HEK293 (cell line): ENCODE results near the gene STPG3.
A peak's percentile ranks its signal among the peaks of the same experiment; 100 is the strongest.

Experiments
- CTCF ChIA-PET: fragments of 350-600 bp; formaldehyde crosslinking; extraction: SDS; loops from one replicate; lab custom pipeline; 2021; ENCODE audit warnings: antibody characterized with exemption; lab: Yijun Ruan, JAX
- POLR2A ChIA-PET: fragments of 300-600 bp; formaldehyde crosslinking; extraction: SDS; loops from one replicate; lab custom pipeline; 2020; ENCODE audit warnings: antibody characterized with exemption, inconsistent platforms; lab: Yijun Ruan, JAX
- H3K27ac ChIP-seq: fragments of 200-500 bp; sonication (Bioruptor generic); 2 replicates; pipeline ENCODE4 v1.5.1; 2014; ENCODE audit warnings: low read depth, low read length, control low read depth, inconsistent platforms; ENCODE audit errors: extremely low read depth
- H3K36me3 ChIP-seq, 2 experiments: fragments of 200-500 bp in 1 of 2; sonication (Bioruptor generic) in 1 of 2; 1 replicate in 1 of 2; 2 replicates in 1 of 2; pipeline ENCODE4 v1.5.1; 2014 to 2017; ENCODE audit warnings: inconsistent platforms in 2 of 2, low read length in 2 of 2; ENCODE audit not compliant: control insufficient read depth in 2 of 2, insufficient read depth in 1 of 2
- H3K4me1 ChIP-seq: fragments of 200-500 bp; sonication (Bioruptor generic); 2 replicates; pipeline ENCODE4 v1.5.1; 2014; ENCODE audit warnings: mild to moderate bottlenecking, low read length, inconsistent platforms; ENCODE audit not compliant: control insufficient read depth, insufficient read depth
- H3K4me3 ChIP-seq: 2 replicates; pipeline ENCODE4 v1.5.1; 2011; ENCODE audit warnings: low read depth, mild to moderate bottlenecking, control low read depth, low read length, moderate library complexity
- H3K9me3 ChIP-seq: fragments of 200-500 bp; sonication (Bioruptor generic); 2 replicates; pipeline ENCODE4 v1.5.1; 2014; ENCODE audit warnings: low read depth, low read length, inconsistent platforms; ENCODE audit not compliant: control insufficient read depth, insufficient read depth
- GFI1B ChIP-seq: fragments of 450-650 bp; formaldehyde crosslinking; IDR thresholded peaks from 2 replicates; pipeline ENCODE4 v1.5.1; 2016; ENCODE audit warnings: missing biosample characterization, missing genetic modification characterization
- GLIS2 ChIP-seq: fragments of 450-650 bp; formaldehyde crosslinking; IDR thresholded peaks from 2 replicates; pipeline ENCODE4 v1.5.1; 2016; ENCODE audit warnings: missing biosample characterization, missing genetic modification characterization
- HIC1 ChIP-seq: fragments of 450-650 bp; formaldehyde crosslinking; IDR thresholded peaks from 2 replicates; pipeline ENCODE4 v1.5.1; 2016; ENCODE audit warnings: missing biosample characterization, missing genetic modification characterization
- HOXC10 ChIP-seq: sonication (generic); formaldehyde crosslinking; IDR thresholded peaks from 2 replicates; pipeline ENCODE4 v1.8.1; 2023; ENCODE audit warnings: mild to moderate bottlenecking, missing genetic modification reagents
- ZBTB20 ChIP-seq: fragments of 450-650 bp; formaldehyde crosslinking; IDR thresholded peaks from 2 replicates; pipeline ENCODE4 v1.5.1; 2016; ENCODE audit warnings: missing biosample characterization, missing genetic modification characterization
- ZBTB48 ChIP-seq: fragments of 450-650 bp; formaldehyde crosslinking; IDR thresholded peaks from 2 replicates; pipeline ENCODE4 v1.5.1; 2016; ENCODE audit warnings: missing biosample characterization, missing genetic modification characterization
- ZIC2 ChIP-seq: fragments of 450-650 bp; formaldehyde crosslinking; IDR thresholded peaks from 2 replicates; pipeline ENCODE4 v1.5.1; 2016; ENCODE audit warnings: missing biosample characterization, missing genetic modification characterization
- ZNF146 ChIP-seq: fragments of 450-650 bp; formaldehyde crosslinking; IDR thresholded peaks from 2 replicates; pipeline ENCODE4 v1.5.1; 2016; ENCODE audit warnings: missing biosample characterization, missing genetic modification characterization
- ZNF2 ChIP-seq: fragments of 450-650 bp; formaldehyde crosslinking; IDR thresholded peaks from 2 replicates; pipeline ENCODE4 v1.5.1; 2016; ENCODE audit warnings: missing biosample characterization, missing genetic modification characterization
- ZNF23 ChIP-seq: fragments of 450-650 bp; formaldehyde crosslinking; IDR thresholded peaks from 2 replicates; pipeline ENCODE4 v1.5.1; 2016; ENCODE audit warnings: missing biosample characterization, missing genetic modification characterization, borderline replicate concordance
- ZNF26 ChIP-seq: fragments of 450-650 bp; formaldehyde crosslinking; IDR thresholded peaks from 2 replicates; pipeline ENCODE4 v1.5.1; 2016; ENCODE audit warnings: missing biosample characterization, missing genetic modification characterization
- ZNF266 ChIP-seq: fragments of 450-650 bp; formaldehyde crosslinking; IDR thresholded peaks from 2 replicates; pipeline ENCODE4 v1.5.1; 2016; ENCODE audit warnings: missing biosample characterization, missing genetic modification characterization, low read depth
- ZNF335 ChIP-seq: fragments of 450-650 bp; formaldehyde crosslinking; conservative IDR thresholded peaks from 2 replicates; pipeline ENCODE4 v1.5.1; 2016; ENCODE audit warnings: missing biosample characterization, missing genetic modification characterization
- ZNF341 ChIP-seq: fragments of 450-650 bp; formaldehyde crosslinking; IDR thresholded peaks from 2 replicates; pipeline ENCODE4; 2016; ENCODE audit warnings: low read depth, missing biosample characterization, missing genetic modification characterization
- ZNF350 ChIP-seq: fragments of 450-650 bp; formaldehyde crosslinking; IDR thresholded peaks from 2 replicates; pipeline ENCODE4 v1.5.0; 2017; ENCODE audit warnings: missing biosample characterization, mild to moderate bottlenecking, missing genetic modification characterization
- ZNF394 ChIP-seq: fragments of 450-650 bp; formaldehyde crosslinking; IDR thresholded peaks from 2 replicates; pipeline ENCODE4 v1.5.1; 2016; ENCODE audit warnings: missing biosample characterization, missing genetic modification characterization, mild to moderate bottlenecking, moderate library complexity, borderline replicate concordance
- ZNF548 ChIP-seq: fragments of 450-650 bp; formaldehyde crosslinking; IDR thresholded peaks from 2 replicates; pipeline ENCODE4 v1.5.1; 2016; ENCODE audit warnings: missing biosample characterization, missing genetic modification characterization
- ZNF660 ChIP-seq: fragments of 450-650 bp; IDR thresholded peaks from 2 replicates; pipeline ENCODE4 v1.5.1; 2018; ENCODE audit warnings: missing biosample characterization, mild to moderate bottlenecking, missing genetic modification characterization
- ZNF701 ChIP-seq: fragments of 450-650 bp; formaldehyde crosslinking; IDR thresholded peaks from 2 replicates; pipeline ENCODE4 v1.5.1; 2016; ENCODE audit warnings: missing biosample characterization, missing genetic modification characterization
- ZNF791 ChIP-seq: fragments of 450-650 bp; formaldehyde crosslinking; IDR thresholded peaks from 2 replicates; pipeline ENCODE4 v1.5.1; 2016; ENCODE audit warnings: missing biosample characterization, missing genetic modification characterization
- ZNF843 ChIP-seq: fragments of 450-650 bp; formaldehyde crosslinking; IDR thresholded peaks from 2 replicates; pipeline ENCODE4 v1.5.1; 2016; ENCODE audit warnings: missing biosample characterization, missing genetic modification characterization
- ZSCAN16 ChIP-seq: fragments of 450-650 bp; formaldehyde crosslinking; IDR thresholded peaks from 2 replicates; pipeline ENCODE4 v1.5.1; 2016; ENCODE audit warnings: missing biosample characterization, missing genetic modification characterization
- TF ChIP-seq, protein P1 (sequence below): fragments of 450-650 bp; formaldehyde crosslinking; IDR thresholded peaks from 2 replicates; pipeline ENCODE4 v1.5.1; 2016; ENCODE audit warnings: missing biosample characterization, missing genetic modification characterization
- TF ChIP-seq, protein P2 (sequence below): fragments of 450-650 bp; formaldehyde crosslinking; IDR thresholded peaks from 2 replicates; pipeline ENCODE4 v1.5.1; 2016; ENCODE audit warnings: missing biosample characterization, missing genetic modification characterization
- TF ChIP-seq, protein P3 (sequence below): fragments of 450-650 bp; formaldehyde crosslinking; IDR thresholded peaks from 2 replicates; pipeline ENCODE4 v1.5.1; 2016; ENCODE audit warnings: missing biosample characterization, missing genetic modification characterization

Gene STPG3

DNA sequence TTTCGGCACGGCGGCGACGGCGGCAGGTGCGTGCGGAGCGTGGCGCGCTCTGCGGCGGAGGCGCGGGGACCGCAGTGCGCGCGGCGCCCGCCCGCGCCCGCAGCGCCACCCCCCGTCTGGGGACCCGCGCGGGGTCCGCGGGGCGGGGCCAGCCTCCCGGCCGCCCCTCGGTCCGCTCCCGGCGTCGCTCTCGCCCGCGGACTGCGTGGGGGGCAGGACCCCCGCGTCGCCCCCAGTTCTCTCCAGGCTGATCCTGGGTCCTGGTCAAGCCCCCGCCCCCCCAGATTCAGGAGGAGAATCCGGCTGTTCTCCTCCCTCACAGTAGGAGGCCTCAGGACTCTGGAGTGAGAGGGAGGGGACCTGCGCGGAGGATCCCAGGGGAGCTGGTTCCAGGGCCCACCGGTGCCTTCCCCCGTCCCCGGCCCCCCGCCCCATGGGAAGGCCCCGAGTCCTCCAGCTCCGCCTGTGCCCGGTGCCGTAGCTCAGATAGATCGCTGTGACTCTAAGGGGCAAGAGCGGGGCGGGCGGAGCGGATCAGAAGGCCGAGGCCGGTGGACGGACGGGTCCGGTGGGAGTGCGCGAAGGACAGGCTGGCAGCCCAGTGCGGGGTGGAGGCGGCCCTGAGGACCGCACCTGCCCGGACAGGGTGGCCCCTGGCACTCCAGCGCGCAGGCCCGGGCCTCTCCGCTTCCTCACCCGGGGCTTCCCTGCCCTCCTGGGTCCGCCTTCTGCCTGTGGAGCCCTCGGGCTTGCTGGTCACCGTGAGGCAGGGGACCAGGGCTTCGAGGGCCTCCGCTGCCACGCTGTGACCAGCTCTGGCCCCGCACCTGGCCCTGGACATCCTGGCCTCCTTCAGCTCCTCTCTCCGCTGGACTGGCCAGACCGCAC is 28.7 kb upstream of the STPG3 start, which contains the start of gene RNF208 (continued):
- no peak for TF ChIP-seq GFI1B (tag by site-specific recombination)
- TF ChIP-seq ZNF791 (tag by site-specific recombination): no peak
- no peak for TF ChIP-seq ZNF266 (tag by site-specific recombination)
- TF ChIP-seq HIC1: peak; percentile 50
- no peak for TF ChIP-seq ZSCAN16 (tag by site-specific recombination)
- no peak for TF ChIP-seq ZNF701 (tag by site-specific recombination)
- TF ChIP-seq, protein P1, sequence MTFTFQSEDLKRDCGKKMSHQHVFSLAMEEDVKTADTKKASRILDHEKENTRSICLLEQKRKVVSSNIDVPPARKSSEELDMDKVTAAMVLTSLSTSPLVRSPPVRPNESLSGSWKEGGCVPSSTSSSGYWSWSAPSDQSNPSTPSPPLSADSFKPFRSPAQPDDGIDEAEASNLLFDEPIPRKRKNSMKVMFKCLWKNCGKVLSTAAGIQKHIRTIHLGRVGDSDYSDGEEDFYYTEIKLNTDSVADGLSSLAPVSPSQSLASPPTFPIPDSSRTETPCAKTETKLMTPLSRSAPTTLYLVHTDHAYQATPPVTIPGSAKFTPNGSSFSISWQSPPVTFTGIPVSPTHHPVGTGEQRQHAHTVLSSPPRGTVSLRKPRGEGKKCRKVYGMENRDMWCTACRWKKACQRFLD (tag by site-specific recombination): no peak
- TF ChIP-seq ZNF2 (tag by site-specific recombination): no peak; the same call in 1 of the 2 replicates
- no peak for TF ChIP-seq ZNF548 (tag by site-specific recombination)
- TF ChIP-seq ZNF341 (tag by site-specific recombination): peak; percentile 57
- TF ChIP-seq, protein P2, sequence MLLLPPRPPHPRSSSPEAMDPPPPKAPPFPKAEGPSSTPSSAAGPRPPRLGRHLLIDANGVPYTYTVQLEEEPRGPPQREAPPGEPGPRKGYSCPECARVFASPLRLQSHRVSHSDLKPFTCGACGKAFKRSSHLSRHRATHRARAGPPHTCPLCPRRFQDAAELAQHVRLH (tag by site-specific recombination): no peak
- TF ChIP-seq ZNF146: no peak
- no peak for TF ChIP-seq ZNF23
- no peak for TF ChIP-seq HOXC10 (CRISPR knock-in tag)
- TF ChIP-seq ZBTB20 (tag by site-specific recombination): peak; percentile 61; the same call in 1 of the 2 replicates
- no peak; the same call in 1 of the 2 replicates for TF ChIP-seq ZNF335
- TF ChIP-seq ZNF394 (tag by site-specific recombination): no peak
- no peak for TF ChIP-seq ZBTB48 (tag by site-specific recombination)

DNA sequence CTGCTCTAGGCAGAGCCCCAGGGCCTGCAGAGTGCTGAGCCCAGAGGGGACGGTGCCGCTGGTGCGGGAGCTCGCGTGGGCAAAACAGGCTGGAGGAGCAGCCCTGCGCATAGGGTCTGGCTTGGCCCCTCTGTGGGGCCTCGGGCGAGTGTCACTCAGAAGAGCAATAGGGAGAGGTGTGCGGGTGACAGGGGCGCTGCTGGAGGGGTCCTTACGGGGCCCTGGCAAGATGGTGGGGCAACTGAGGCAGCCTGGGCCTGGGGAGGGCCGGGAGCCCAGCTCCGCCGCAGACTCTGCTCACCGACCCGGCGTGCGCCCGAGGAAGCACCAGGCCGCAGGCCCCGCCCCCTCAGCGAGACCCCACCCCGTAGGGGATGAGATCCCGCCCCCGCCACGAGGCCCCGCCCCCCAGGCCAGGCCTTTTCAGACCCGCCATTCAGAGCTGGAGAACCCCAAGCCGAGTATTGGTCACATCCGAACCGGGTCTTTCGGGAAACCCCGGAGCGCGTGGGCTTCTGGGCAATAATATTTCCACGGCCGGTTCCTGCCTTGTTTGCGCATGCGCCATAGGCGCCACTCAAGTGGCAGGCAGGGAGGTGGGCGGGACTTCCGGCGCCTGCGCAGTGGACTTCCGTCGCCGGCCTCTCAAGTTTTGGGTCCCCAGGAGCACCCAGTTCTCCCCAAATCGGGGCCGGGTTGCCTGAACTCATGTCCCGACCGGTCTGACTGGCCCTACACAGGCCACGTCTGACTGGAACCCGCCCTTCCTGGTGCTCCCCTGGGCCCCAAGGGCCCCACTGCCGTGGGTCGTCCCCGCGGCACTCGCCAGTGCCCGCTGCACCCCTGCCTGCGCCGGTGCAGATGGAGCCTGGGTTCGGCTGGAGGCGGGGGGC is 27.8 kb upstream of the STPG3 start:
- ChIA-PET POLR2A (interaction anchor here (0.6 to 17.2 kb wide), 33 partner anchors 15 to 1114 kb away, joined by 3 to 304 read pairs (median 4); partner anchors contain the start of genes AJM1, ANAPC2, MAN1B1 and NDOR1), CTCF (interaction anchor here (0.6 to 6.7 kb wide), 11 partner anchors 10 to 177 kb away, joined by 3 to 54 read pairs (median 4); partner anchors contain the start of genes ANAPC2, MAN1B1, NDOR1 and NPDC1)
- no peaks in the 10 kb centered on the region for H3K9me3 ChIP-seq
- H3K4me1 ChIP-seq: peaks cover 4% of the 10 kb centered on the region
- H3K36me3 ChIP-seq: peaks cover 0 to 14% of the 10 kb centered on the region in 2 experiments; a peak in 1 of 3 replicates
- peak overlapping the region; percentile 83 for H3K27ac ChIP-seq
- peak overlapping the region; percentile 89 for H3K4me3 ChIP-seq
- TF ChIP-seq ZIC2: no peak
- 0 out of 2 replicates have a peak, but pooled peaks have one; percentile 43 for TF ChIP-seq ZNF843 (tag by site-specific recombination)
- TF ChIP-seq, protein P3, sequence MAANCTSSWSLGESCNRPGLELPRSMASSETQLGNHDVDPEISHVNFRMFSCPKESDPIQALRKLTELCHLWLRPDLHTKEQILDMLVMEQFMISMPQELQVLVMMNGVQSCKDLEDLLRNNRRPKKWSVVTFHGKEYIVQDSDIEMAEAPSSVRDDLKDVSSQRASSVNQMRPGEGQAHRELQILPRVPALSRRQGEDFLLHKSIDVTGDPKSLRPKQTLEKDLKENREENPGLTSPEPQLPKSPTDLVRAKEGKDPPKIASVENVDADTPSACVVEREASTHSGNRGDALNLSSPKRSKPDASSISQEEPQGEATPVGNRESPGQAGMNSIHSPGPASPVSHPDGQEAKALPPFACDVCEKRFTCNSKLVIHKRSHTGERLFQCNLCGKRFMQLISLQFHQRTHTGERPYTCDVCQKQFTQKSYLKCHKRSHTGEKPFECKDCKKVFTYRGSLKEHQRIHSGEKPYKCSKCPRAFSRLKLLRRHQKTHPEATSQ: no peak
- no peak for TF ChIP-seq ZNF350 (tag by site-specific recombination)
- no peak for TF ChIP-seq ZNF26 (tag by site-specific recombination)
- TF ChIP-seq ZNF660 (tag by site-specific recombination): peak; percentile 71; the same call in 1 of the 2 replicates
- peak; percentile 90; the same call in 1 of the 2 replicates for TF ChIP-seq GLIS2 (tag by site-specific recombination)
